Suppressor macrophage treated with lipopolysaccharide for 4 hours (primary cell): ENCODE results near the gene NCAN.
"Not testable (repeated sequence)": the region's sequence is repeated elsewhere in the genome, so short reads cannot be mapped to it uniquely, and the experiment has no call there.

ENCODE experiments used
- DNase-seq: peaks from one replicate; pipeline ENCODE4 v3.0.0-alpha.2; 2020

NCAN gene

GRCh38 chr19:19226204-19226603 lies 14.4 kb downstream of the NCAN start:
- no peak for DNase-seq

DNA sequence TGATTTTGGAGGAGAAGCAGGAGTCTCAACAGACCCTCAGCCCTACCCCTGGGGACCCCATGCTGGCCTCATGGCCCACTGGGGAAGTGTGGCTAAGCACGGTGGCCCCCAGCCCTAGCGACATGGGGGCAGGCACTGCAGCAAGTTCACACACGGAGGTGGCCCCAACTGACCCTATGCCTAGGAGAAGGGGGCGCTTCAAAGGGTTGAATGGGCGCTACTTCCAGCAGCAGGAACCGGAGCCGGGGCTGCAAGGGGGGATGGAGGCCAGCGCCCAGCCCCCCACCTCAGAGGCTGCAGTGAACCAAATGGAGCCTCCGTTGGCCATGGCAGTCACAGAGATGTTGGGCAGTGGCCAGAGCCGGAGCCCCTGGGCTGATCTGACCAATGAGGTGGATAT lies 14.9 kb downstream of the NCAN start:
- DNase-seq: no peak

- DNase-seq: no peak
Observed at GRCh38 chr19:19227217-19227616, 15.5 kb downstream of the NCAN start.

GRCh38 chr19:19229701-19230100 lies 17.9 kb downstream of the NCAN start:
- DNase-seq: no peak

DNA sequence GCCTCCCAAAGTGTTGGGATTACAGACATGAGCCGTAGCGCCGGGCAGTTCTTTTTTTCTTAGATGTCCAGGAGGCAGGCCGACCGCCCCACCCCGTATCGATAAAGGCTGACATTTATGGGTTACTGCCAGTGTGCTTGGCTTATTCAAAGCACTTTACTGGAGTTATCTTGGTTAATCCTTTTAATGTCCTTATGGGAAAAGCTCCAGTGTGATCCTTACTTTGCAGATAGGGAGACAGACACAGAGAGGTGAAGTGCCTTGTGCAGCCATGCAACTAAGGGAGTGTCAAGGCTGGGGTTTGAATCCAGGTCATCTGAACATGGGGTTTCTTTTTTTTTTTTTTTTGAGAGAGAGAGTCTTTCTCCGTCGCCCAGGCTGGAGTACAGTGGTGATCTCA lies 19.2 kb downstream of the NCAN start:
- DNase-seq: no peak

DNA sequence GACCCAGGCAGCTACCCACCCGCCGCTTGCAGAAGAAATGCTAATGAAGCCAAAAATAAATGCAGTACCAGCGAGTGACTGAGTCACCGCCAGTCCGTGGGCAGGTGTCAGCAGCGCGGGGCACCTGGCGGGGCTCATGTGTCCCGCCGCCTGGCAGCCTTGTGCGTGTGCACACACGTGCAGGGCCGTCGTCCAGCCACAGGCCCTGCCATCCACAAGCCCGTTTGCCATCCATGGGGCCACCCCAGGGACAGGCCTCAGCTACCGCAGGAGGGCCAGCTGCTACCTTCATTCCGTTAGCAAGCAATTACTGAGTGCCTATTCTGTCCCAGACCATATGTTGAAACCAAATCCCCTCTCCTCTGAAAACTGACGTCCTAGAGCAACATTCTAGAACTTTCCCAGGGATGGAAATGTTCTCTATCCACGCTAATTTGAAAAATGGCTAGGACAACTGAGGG lies 20.5 kb downstream of the NCAN start:
- DNase-seq: no peak

DNA sequence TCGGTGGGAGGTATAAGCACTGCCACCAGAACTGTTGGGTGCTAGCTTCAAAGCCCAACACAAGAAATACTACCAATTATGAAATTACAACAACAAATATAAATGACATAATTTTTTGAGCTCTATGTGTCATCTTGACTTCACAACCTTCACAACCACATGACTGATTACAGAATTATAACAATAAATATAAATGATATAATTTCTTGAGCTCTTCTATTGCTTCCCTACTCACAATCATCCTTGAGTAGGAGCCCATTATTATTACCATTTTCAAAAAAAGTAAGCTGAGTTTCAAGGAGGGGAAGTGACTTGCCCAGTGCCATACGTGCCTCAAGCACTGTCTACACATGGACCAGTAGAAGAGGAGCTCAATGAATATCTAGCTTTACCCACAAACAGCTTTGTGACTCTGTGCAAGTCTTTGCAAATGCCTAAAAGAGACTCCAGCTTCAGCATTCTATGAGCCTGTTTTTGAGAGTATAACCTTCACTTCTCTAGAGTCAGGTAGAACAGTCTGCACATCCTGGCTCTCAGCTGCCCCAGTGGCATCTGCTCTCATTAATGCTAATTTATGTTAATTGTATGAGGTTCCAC lies 22.6 kb downstream of the NCAN start:
- no peak for DNase-seq

DNA sequence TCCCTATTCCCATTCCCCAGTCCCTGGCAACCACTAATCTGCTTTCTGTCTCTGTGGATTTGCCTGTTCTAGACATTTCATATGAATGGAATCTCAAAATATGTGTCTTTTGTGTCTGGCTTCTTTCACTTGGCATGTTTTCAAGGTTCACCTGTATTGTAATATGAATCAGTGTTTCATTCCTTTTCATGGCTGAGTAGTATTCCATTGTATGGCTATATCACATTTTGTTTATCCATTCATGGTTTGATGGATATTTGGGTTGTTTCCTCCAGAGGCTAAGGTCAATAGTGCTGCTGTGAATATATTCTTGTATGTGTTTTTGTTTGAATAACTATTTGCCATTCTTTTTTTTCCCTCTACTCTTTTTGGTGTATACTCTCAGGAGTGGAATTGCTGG lies 24.4 kb downstream of the NCAN start:
- no peak for DNase-seq

- DNase-seq: no peak
Observed at GRCh38 chr19:19238126-19238894, 26.6 kb downstream of the NCAN start.

GRCh38 chr19:19239675-19240074 lies 27.9 kb downstream of the NCAN start:
- DNase-seq: no peak

DNA sequence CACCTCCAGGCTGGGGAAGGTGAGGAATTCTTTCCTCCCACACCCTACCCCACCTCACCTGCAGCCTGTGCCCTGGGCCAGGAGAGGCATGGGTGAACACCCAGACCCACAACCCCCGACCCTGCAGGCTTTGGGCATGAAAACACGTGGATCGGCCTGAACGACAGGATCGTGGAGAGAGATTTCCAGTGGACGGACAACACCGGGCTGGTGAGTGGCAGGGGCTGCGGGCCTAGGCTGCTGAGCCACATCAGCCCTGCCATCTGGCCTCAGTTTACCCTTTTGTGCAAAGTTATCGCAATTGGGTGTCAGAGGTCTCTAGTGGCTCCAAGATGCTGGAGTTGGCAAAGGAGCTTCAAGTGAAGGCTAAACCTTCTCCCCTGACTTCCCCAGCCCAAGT lies 28.7 kb downstream of the NCAN start:
- DNase-seq: no peak

DNA sequence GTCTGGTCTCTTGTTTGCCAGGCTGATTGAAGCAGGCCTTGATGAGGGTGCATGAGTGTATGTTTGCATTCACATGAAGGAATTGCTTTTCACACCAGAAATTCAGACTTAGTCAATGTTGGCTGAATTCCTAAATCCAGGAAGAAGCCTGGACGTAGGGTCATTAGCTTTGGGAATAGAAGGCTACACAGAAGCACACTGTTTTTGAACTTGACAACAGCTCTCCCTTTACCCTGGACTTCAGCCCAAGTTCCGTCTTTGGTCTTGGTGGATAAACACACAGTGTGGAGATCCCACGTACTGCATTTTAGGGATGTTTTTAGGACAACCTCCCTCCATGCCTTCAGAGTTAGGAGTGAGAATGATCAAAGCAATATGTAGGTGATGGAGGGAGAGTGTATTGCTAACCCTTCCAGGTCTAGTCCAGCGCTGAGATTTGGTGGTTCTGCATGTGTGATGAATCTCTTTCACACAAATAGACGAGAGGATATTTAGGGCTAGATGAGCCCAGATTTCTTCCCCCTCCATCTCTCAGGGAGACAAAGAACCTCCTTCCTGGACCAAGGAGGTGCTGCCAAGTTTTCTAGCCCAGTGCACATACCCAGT lies 38.5 kb downstream of the NCAN start:
- DNase-seq: no peak

DNA sequence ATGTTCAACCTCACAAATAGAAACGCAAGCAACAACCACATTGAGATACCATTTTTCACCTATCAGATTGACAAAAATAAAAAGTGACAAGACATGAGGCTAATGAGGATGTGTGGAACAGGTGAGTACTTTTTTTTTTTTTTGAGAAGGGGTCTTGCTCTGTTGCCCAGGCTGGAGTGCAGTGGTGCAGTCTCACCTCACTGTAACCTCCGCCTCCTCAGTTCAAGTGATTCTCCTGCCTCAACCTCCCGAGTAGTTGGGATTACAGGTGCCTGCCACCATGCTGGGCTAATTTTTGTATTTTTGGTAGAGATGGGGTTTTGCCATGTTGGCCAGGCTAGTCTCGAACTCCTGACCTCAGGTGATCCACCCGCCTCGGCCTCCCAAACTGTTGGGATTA lies 41.7 kb downstream of the NCAN start:
- DNase-seq: not testable (repeated sequence)

GRCh38 chr19:19256072-19256969 lies 44.6 kb downstream of the NCAN start:
- peak; percentile 28 for DNase-seq

DNA sequence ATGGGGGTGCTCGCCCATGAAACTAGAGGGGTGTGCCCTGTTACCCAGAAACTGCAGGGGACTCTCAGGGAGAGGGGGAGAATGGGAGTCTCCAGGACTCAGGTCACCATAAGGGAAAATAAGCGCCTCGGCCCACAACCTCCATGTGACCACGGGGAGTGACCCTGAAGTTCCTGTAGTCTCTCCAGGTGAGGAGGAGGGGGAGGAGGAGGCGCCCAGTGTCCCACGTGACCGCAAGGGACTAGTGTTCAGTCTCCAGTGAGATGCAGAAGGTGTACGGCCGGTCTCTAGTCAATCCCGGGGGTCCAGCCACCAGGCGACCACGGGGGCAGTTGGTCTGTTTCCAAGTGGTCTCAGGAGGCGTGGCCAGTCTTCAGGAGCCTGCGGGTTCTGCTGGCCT lies 45.4 kb downstream of the NCAN start:
- DNase-seq: no peak

DNA sequence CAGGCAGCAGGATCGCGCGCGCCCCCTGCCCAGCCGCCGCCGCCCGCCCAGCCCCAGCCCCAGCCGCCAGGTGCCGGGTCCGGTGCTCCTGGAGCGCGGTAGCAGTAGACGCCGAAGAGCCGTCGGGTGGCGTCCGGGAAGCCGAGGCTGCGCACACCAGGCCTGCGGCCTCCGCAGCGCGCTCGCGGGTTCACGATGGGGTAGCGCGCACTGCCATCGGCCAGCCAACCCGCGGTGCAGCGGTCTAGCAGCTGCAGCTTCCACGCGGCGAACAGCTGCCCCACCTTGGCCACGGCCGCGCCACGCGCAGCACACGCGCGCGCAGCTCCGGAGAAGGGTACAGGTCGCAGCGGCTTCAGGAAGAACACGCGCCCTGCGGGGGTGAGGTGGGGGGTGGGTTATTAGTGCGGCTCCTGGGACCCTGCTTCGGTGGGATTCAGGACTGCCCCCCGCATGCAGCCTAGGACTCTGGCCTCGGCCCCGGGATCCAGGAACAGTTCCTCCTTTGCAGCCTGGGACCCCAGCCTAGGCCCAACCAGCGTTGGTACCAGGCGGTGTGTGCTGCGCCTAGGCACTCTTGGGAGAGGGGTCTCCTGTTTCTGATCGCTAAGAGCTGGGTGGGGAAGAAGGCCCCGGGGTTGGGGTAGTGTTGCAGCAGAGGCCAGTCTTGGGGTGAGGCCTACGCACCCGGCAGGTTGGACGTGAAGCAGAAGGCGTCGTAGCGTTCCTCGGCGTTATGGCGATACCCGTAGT lies 46.3 kb downstream of the NCAN start:
- DNase-seq: no peak

DNA sequence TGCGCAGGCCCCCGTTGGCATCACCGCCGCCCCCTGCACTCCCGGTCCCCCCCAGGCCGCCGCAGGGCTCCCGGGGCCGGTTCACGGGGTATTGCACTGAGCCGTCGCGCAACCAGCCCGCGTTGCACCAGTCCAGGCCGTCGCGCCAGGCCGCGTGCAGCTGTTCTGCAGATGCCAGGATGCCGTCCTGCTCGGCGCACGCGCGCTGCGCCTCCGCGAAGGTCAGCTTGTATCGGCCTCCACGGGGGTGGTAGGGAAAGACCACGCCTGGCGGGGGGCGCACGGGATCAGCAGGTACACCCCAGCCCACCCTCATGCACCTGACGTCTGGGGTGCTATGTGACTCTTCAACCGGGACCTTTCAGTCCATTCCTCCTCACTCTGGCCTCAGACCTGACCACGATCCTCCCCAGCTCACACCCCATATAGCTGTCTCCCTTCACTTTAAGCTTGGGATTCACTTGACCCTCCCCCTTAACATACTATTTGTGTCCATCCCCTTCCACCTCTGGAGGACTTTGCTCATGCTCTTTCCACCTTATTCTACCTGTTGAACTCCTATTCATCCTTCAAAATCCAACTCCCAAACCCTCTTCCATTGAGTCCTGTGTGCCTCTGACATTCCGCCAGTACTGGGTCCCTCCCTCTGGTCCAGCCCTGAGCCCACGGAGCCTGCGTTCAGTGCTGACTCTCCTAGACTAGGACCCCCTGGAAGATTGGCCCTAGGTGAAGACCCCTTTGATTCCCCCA lies 47.0 kb downstream of the NCAN start:
- DNase-seq: no peak

DNA sequence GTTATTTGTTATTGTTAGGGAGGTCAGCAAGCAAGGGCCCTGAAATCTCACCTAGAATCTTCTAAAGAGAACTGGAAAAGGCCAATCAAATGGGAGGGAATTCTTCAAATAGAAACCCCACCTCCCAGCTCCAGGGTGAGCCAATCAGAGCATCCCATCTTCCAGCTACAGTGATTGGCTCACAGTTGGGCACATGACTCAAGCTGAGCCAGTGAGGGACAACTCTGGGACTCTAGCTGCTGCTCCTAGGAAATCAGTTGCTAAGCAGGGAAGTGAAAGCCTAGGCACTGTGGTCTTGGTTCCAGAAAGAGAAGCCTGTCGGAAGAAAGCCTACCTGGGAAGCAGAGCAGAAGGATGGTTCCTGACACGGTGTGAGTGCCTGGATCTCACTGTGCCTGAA lies 48.0 kb downstream of the NCAN start:
- peak; percentile 50 for DNase-seq

GRCh38 chr19:19260417-19261214 lies 48.9 kb downstream of the NCAN start:
- no peak for DNase-seq

DNA sequence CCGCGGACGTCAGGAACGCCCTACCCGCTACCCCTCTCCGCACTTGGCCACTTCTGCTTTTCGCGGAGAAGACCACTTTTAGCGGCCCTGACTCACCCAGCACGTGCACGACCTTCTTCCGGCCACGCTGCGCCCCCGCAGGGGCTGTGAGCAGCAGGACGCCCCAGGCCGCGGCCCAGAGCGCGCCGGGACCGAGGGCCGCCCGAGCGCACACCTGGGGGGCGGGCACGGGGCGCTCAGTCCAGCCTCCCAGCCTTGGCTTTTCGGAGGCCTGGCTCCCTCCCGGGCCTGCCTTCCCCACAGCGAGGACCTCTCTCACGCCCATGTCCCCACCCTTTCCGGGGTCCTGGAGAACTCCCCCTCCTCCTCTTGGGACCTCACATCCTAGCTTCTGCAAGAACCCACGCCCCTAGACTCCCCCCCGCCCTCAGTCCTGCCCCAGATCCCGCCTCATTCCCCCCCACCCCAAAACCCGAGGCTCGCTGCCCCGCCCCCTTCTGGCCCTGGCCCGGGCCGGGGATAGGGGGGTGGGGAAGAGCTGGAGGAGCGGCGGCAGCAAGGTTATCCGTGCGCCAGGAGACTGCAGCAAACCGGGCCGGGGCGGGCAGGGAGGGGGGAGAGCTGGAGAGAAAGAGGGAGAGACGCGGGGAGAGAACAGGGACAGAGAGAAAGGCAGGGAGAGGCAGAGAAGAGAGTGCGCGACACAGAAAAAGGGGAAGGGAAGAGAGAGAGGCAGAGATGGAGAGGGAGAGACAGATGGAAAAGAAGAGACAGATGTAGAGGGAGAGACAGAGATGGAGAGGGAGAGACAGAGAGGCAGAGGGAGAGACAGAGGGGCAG lies 49.8 kb downstream of the NCAN start:
- DNase-seq: peak; percentile 44
